Fibroblast of villous mesenchyme (primary cell): ENCODE results near the gene SIRT7. TPM values are rescaled to one million over a fixed set of nuclear protein-coding genes. Genes with fewer than 3 reads are reported as not detected.

ENCODE experiments used
- DNase-seq: peaks from one replicate; pipeline ENCODE4 v3.0.0-alpha.2; 2010; ENCODE audit warnings: low read depth
- H3K4me3 ChIP-seq: 2 replicates; pipeline ENCODE4 v1.5.1; 2011; ENCODE audit warnings: low read depth, mild to moderate bottlenecking, low read length
- total RNA-seq: library from RNA; depleted of rRNA; stranded (reverse); fragments of >200 nt; gene quantifications from 2 replicates; pipeline ENCODE4 v1.2.3, GENCODE V29; 2012
- TF ChIP-seq, protein P1 (sequence below): IDR thresholded peaks from 2 replicates; pipeline ENCODE4 v1.5.1; 2012; ENCODE audit warnings: low read depth, mild to moderate bottlenecking, low read length; ENCODE audit not compliant: insufficient read depth

The SIRT7 gene
- total RNA-seq, 1 donor: 14.7 TPM

DNA sequence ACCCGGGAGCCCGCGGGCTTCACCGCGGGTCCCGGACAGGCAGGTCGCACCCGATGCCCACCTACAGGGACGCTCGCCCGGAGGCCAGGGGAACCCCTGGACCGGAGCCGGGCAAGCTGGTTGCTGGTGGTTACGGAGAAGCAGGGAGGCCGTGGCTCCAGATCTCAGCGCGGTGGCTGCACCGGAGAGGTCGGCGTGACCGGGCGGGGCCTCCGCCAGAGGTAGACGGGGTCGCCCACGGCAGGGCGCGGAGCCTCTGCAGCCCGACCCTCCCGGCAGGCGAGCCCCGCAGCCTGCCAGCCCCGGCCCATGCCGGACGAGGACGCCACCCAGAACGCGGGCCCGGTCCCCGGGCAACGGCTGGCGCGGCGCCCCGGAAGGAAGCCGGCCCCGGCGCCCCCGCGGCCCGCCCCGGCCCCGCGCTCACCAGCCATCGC lies 7.1 kb downstream of the SIRT7 start:
- TF ChIP-seq, protein P1, sequence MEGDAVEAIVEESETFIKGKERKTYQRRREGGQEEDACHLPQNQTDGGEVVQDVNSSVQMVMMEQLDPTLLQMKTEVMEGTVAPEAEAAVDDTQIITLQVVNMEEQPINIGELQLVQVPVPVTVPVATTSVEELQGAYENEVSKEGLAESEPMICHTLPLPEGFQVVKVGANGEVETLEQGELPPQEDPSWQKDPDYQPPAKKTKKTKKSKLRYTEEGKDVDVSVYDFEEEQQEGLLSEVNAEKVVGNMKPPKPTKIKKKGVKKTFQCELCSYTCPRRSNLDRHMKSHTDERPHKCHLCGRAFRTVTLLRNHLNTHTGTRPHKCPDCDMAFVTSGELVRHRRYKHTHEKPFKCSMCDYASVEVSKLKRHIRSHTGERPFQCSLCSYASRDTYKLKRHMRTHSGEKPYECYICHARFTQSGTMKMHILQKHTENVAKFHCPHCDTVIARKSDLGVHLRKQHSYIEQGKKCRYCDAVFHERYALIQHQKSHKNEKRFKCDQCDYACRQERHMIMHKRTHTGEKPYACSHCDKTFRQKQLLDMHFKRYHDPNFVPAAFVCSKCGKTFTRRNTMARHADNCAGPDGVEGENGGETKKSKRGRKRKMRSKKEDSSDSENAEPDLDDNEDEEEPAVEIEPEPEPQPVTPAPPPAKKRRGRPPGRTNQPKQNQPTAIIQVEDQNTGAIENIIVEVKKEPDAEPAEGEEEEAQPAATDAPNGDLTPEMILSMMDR: no peak
- peak overlapping the region; percentile 78 for H3K4me3 ChIP-seq
- DNase-seq: no peak

DNA sequence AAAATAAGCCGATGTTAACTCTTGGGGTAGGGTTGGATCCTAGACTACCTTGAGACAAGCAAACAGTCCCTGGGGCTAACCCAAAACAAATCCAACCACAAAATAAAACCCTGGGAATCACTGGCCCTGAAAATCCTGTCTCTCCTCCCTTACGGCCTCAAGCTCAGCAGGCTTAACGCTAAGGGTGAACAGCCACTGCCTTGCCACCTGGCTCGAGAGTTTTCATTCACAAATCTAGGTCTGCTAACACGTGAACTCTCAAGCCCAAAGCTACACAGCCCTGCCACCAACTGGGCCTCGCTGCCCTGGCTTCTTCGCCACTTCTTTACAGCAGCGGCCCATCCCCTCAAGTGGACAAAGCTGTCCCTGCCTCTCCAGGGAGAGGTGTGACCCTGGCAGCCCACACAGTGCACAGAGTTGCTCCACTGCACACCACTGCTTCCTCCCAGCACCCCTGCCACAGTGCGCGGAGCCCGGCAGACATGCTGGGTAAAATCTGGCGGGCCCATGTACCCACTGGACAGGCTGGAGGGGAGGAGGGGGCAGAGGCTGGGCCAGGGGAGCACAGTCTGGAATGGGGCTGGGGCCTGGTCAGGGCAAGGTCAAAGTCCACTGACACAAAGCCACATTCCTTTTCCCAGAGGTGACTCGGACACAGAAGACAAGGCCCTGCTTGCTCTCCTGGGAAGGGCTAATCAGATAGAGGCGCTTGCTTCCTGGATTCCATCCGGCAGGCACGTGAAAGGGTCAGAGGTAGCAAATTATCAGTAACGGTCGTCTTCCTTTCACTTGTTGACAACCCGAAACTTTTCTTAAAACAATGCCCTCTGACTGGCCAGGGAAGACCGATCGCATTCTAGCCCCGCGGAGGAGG lies 7.8 kb downstream of the SIRT7 start:
- no peak for DNase-seq
- TF ChIP-seq, protein P1: no peak
- peak overlapping the region; percentile 78 for H3K4me3 ChIP-seq

DNA sequence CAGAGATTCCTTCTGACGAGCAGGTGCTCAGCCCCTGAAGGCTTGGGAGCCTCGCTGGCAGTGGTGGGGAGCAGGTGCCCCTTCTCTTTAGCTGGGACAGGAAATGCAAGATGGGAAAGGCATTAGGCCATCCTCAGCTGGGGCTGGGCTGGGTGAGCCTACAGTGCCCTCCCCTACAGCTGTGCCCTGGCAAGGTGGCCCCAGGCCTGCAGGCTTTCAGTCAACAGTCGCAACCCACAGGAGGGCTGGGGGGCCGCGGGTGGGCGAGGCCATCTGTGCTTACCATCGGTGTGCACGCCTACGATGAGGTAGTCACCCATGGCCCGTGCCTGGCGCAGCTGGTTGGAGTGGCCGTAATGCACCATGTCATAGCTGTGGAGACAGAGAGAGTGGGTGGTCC lies 8.7 kb downstream of the SIRT7 start:
- no peak overlapping the region for H3K4me3 ChIP-seq
- TF ChIP-seq, protein P1: no peak
- no peak for DNase-seq

DNA sequence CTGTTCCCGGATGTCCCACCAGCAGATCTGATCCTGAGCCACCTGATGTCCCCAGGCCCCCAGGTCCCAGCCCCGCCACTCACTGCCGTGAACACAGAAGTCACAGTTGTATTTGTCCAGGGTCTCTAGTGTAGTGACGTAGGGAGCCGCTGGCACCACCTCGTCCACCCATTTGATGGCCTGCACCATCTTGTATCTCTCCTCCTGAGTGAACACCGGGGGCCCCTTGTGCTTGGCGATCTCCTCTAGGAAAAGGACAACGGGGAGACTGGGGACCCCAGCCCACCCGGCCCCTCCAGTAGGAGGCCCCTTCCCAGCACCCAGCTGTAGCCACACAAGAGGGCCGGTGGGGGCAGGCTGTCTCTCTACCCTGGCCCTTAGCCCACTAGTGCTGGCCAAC lies 9.2 kb downstream of the SIRT7 start:
- no peak for DNase-seq
- TF ChIP-seq, protein P1: no peak
- no peak overlapping the region for H3K4me3 ChIP-seq

GRCh38 chr17:81907219-81908145 lies 10.5 kb downstream of the SIRT7 start:
- TF ChIP-seq, protein P1: no peak
- no peak overlapping the region for H3K4me3 ChIP-seq
- DNase-seq: no peak

- TF ChIP-seq, protein P1: no peak
- H3K4me3 ChIP-seq: no peak overlapping the region
- DNase-seq: no peak
Measured at GRCh38 chr17:81906476-81907218, 11.3 kb downstream of the SIRT7 start.
